H9 (cell line): ENCODE results near the gene FPR2. TPM values are rescaled to one million over a fixed set of nuclear protein-coding genes. Genes with fewer than 3 reads are reported as not detected.

ENCODE experiments used
- DNase-seq: peaks from one replicate; pipeline ENCODE4 v3.0.0-alpha.2; 2017
- H2AFZ ChIP-seq: one replicate; pipeline ENCODE4 v1.6.1; 2013; ENCODE audit warnings: mild to moderate bottlenecking, low read length, control low read depth, moderate library complexity
- H2AK5ac ChIP-seq: 2 replicates; pipeline ENCODE4 v1.6.1; 2013; ENCODE audit warnings: low read length, control low read depth, mixed read lengths; ENCODE audit not compliant: insufficient read length
- H2BK120ac ChIP-seq: one replicate; pipeline ENCODE4 v1.6.1; 2013; ENCODE audit warnings: low read depth, mild to moderate bottlenecking, low read length, control low read depth, inconsistent platforms; ENCODE audit not compliant: poor library complexity, severe bottlenecking
- H2BK12ac ChIP-seq: 2 replicates; pipeline ENCODE4 v1.6.1; 2013; ENCODE audit warnings: low read length, control low read depth, mixed read lengths, low read depth; ENCODE audit not compliant: insufficient read length
- H2BK15ac ChIP-seq: 2 replicates; pipeline ENCODE4 v1.6.1; 2013; ENCODE audit warnings: low read depth, low read length, control low read depth
- H2BK20ac ChIP-seq: one replicate; pipeline ENCODE4 v1.6.1; 2013; ENCODE audit warnings: low read depth, mild to moderate bottlenecking, low read length, control low read depth, inconsistent platforms; ENCODE audit not compliant: poor library complexity, severe bottlenecking
- H2BK5ac ChIP-seq: 2 replicates; pipeline ENCODE4 v1.6.1; 2013; ENCODE audit warnings: low read length, control low read depth, mixed read lengths; ENCODE audit not compliant: insufficient read length
- H3K14ac ChIP-seq: 2 replicates; pipeline ENCODE4 v1.6.1; 2013; ENCODE audit warnings: low read length, control low read depth; ENCODE audit not compliant: insufficient read depth
- H3K18ac ChIP-seq: 2 replicates; pipeline ENCODE4 v1.6.1; 2013; ENCODE audit warnings: low read depth, mild to moderate bottlenecking, mixed read lengths, low read length, control low read depth; ENCODE audit not compliant: insufficient read length
- H3K23ac ChIP-seq: 2 replicates; pipeline ENCODE4 v1.6.1; 2013; ENCODE audit warnings: low read length, control low read depth, mixed read lengths, low read depth; ENCODE audit not compliant: insufficient read length
- H3K23me2 ChIP-seq: 2 replicates; pipeline ENCODE4 v1.6.1; 2013; ENCODE audit warnings: low read depth, mild to moderate bottlenecking, mixed read lengths, low read length, control low read depth; ENCODE audit not compliant: insufficient read length, poor library complexity, severe bottlenecking
- H3K27ac ChIP-seq: 2 replicates; pipeline ENCODE4 v1.5.1; 2013; ENCODE audit warnings: low read length, control low read depth, mixed read lengths, low read depth; ENCODE audit not compliant: insufficient read length
- H3K27me3 ChIP-seq: 2 replicates; pipeline ENCODE4 v1.6.1; 2013; ENCODE audit warnings: low read length, control low read depth, inconsistent platforms; ENCODE audit not compliant: insufficient read depth
- H3K4ac ChIP-seq: 2 replicates; pipeline ENCODE4 v1.6.1; 2013; ENCODE audit warnings: low read depth, mild to moderate bottlenecking, control low read depth, inconsistent platforms, low read length, moderate library complexity
- H3K4me1 ChIP-seq: 2 replicates; pipeline ENCODE4 v1.6.1; 2013; ENCODE audit warnings: low read length, control low read depth, inconsistent platforms; ENCODE audit not compliant: insufficient read depth
- H3K4me2 ChIP-seq: 2 replicates; pipeline ENCODE4 v1.6.1; 2013; ENCODE audit warnings: low read length, control low read depth, mixed read lengths; ENCODE audit not compliant: insufficient read length, insufficient read depth
- H3K56ac ChIP-seq: 2 replicates; pipeline ENCODE4 v1.6.1; 2013; ENCODE audit warnings: low read depth, mild to moderate bottlenecking, mixed read lengths, low read length, control low read depth; ENCODE audit not compliant: insufficient read length
- H3K79me1 ChIP-seq: 2 replicates; pipeline ENCODE4 v1.6.1; 2013; ENCODE audit warnings: low read depth, mild to moderate bottlenecking, moderate library complexity, low read length, control low read depth, inconsistent platforms; ENCODE audit not compliant: insufficient read depth, poor library complexity, severe bottlenecking
- H3K79me2 ChIP-seq: 2 replicates; pipeline ENCODE4 v1.6.1; 2013; ENCODE audit warnings: low read length, control low read depth, inconsistent platforms; ENCODE audit not compliant: insufficient read depth
- H3K9ac ChIP-seq: 2 replicates; pipeline ENCODE4 v1.6.1; 2013; ENCODE audit warnings: low read length, control low read depth, mixed read lengths; ENCODE audit not compliant: insufficient read length; ENCODE audit errors: extremely low read depth
- H3K9me3 ChIP-seq: one replicate; pipeline ENCODE4 v1.6.1; 2013; ENCODE audit warnings: low read depth, low read length, inconsistent platforms; ENCODE audit not compliant: control insufficient read depth
- H3T11ph ChIP-seq: one replicate; pipeline ENCODE4 v1.6.1; 2013; ENCODE audit warnings: mild to moderate bottlenecking, low read length, control low read depth, inconsistent platforms
- H4K20me1 ChIP-seq: one replicate; pipeline ENCODE4 v1.6.1; 2013; ENCODE audit not compliant: control insufficient read depth, insufficient read length, insufficient read depth
- H4K5ac ChIP-seq: 2 replicates; pipeline ENCODE4 v1.6.1; 2013; ENCODE audit warnings: low read depth, mild to moderate bottlenecking, mixed read lengths, low read length, control low read depth; ENCODE audit not compliant: insufficient read length
- H4K8ac ChIP-seq: replicated peaks from 2 replicates; pipeline ENCODE4 v1.6.1; 2013; ENCODE audit warnings: low read length, control low read depth, mixed read lengths, low read depth; ENCODE audit not compliant: insufficient read length
- H4K91ac ChIP-seq: 2 replicates; pipeline ENCODE4 v1.6.1; 2013; ENCODE audit warnings: low read depth, mild to moderate bottlenecking, moderate library complexity, mixed read lengths, low read length, control low read depth; ENCODE audit not compliant: insufficient read length
- H3K27ac Mint-ChIP-seq, 3 experiments: 2 replicates in 2 of 3; 3 replicates in 1 of 3; pipeline ENCODE4 v1.8.0; 2020 to 2021; ENCODE audit warnings: mixed read lengths in 3 of 3, mild to moderate bottlenecking in 1 of 3, moderate library complexity in 1 of 3
- H3K27me3 Mint-ChIP-seq: 2 replicates; pipeline ENCODE4 v1.8.0; 2021; ENCODE audit warnings: low read depth, mild to moderate bottlenecking, moderate library complexity, mixed read lengths
- H3K36me3 Mint-ChIP-seq, 3 experiments: 2 replicates in 2 of 3; 3 replicates in 1 of 3; pipeline ENCODE4 v1.8.0; 2020 to 2021; ENCODE audit warnings: low read depth in 3 of 3, mixed read lengths in 3 of 3; ENCODE audit not compliant: insufficient read depth in 1 of 3
- H3K4me1 Mint-ChIP-seq, 2 experiments: 2 replicates each; pipeline ENCODE4 v1.8.0; 2020; ENCODE audit warnings: mixed read lengths in 2 of 2
- H3K4me3 Mint-ChIP-seq, 2 experiments: 2 replicates in 1 of 2; 3 replicates in 1 of 2; pipeline ENCODE4 v1.8.0; 2020 to 2021; ENCODE audit warnings: mild to moderate bottlenecking in 2 of 2, mixed read lengths in 2 of 2, moderate library complexity in 1 of 2
- H3K9me3 Mint-ChIP-seq, 2 experiments: 2 replicates in 1 of 2; 3 replicates in 1 of 2; pipeline ENCODE4 v1.8.0; 2020; ENCODE audit warnings: mild to moderate bottlenecking in 2 of 2, mixed read lengths in 2 of 2, moderate library complexity in 1 of 2
- CTCF ChIP-seq: fragments of 200-600 bp; sonication (generic); conservative IDR thresholded peaks from 3 replicates; pipeline ENCODE4 v1.8.0; 2021; ENCODE audit warnings: antibody characterized with exemption, mild to moderate bottlenecking
- WGBS: extraction: QIAGEN DNeasy Blood & Tissue Kit; methylation state at CpG from one replicate; pipeline ENCODE4 v1.1.7; 2013; ENCODE audit warnings: missing lambda C conversion rate, low lambda C conversion rate, mixed read lengths; ENCODE audit not compliant: insufficient read length; ENCODE audit errors: extremely low coverage; 5-methylcytosine and 5-hydroxymethylcytosine counted together
- total RNA-seq: library from RNA; stranded (reverse); gene quantifications from 2 replicates; pipeline ENCODE4 v1.2.1, GENCODE V29; 2021

The FPR2 gene
- total RNA-seq, 1 experiment from 2014 or later, result not detected

- Histone ChIP-seq H3K79me1 (no peaks in the 10 kb centered on the region), H2AK5ac (no peak overlapping the region), H3K56ac (no peak overlapping the region), H2BK20ac (peak overlapping the region; percentile 26), H2BK5ac (no peak overlapping the region), H3K79me2 (no peaks in the 10 kb centered on the region), H3T11ph (no peak overlapping the region), H4K20me1 (no peaks in the 10 kb centered on the region), H4K91ac (no peak overlapping the region), H3K23ac (no peak overlapping the region), H3K18ac (no peak overlapping the region), H3K9me3 (no peaks in the 10 kb centered on the region), H2BK12ac (no peak overlapping the region), H2BK15ac (no peak overlapping the region), H3K4ac (no peak overlapping the region), H3K27ac (no peak overlapping the region), H2AFZ (no peak overlapping the region), H3K4me1 (no peaks in the 10 kb centered on the region), H4K5ac (no peak overlapping the region), H3K27me3 (no peaks in the 10 kb centered on the region), H3K4me2 (no peak overlapping the region), H3K9ac (no peak overlapping the region), H3K14ac (no peak overlapping the region), H3K23me2 (no peaks in the 10 kb centered on the region), H2BK120ac (no peak overlapping the region), H4K8ac (no peak overlapping the region)
- Mint-ChIP-seq H3K9me3 (peaks cover 2 to 36% of the 10 kb centered on the region in 2 experiments; a peak in 3 of 5 replicates), H3K27ac (no peak overlapping the region), H3K27me3 (peaks cover 37% of the 10 kb centered on the region), H3K4me1 (peaks cover 0 to 6% of the 10 kb centered on the region in 2 experiments; a peak in 2 of 4 replicates), H3K4me3 (no peak overlapping the region), H3K36me3 (no peaks in the 10 kb centered on the region)
- TF ChIP-seq CTCF, result no peak
- DNase-seq, result no peak
- WGBS, result no CpG with 5 or more reads among the region's 3 CpGs
Observed at GRCh38 chr19:51781999-51782398, 21.0 kb downstream of the FPR2 start.
